Measurements from ENCODE around the gene TMEM108.

GRCh38 chr3:133211856-133212255 is 173.7 kb downstream of the TMEM108 start:
- no peak for TF ChIP-seq FOXM1 (IDR thresholded peaks at IDR 0.05; ENCODE audit: borderline replicate concordance)
- TF ChIP-seq BHLHE40 (IDR thresholded peaks at IDR 0.05; ENCODE audit: borderline replicate concordance) = no peak
- TF ChIP-seq ELF4 (IDR thresholded peaks at IDR 0.05) = no peak
- TF ChIP-seq L3MBTL2 (conservative IDR thresholded peaks at IDR 0.05) = no peak
- no peak for TF ChIP-seq SP1 (IDR thresholded peaks at IDR 0.05)
- TF ChIP-seq ARNT (IDR thresholded peaks at IDR 0.05) = no peak
- no peak for TF ChIP-seq FOXK2 (IDR thresholded peaks at IDR 0.05)
